A549 (cell line): Measurements from ENCODE around the gene ERBB2. TPM values are rescaled to one million over a fixed set of nuclear protein-coding genes. Genes with fewer than 3 reads are reported as not detected.

Source experiments
- ATAC-seq, 2 experiments: fragments of 200-7000 bp in 1 of 2; fragments of >200 bp in 1 of 2; cut with Nextera tagmentation in 1 of 2; cut with Tn5 transposase in 1 of 2; 3 replicates each; pipeline versions ENCODE4 v1.8.0 to v1.9.1; 2018 to 2020; ENCODE audit warnings: mild to moderate bottlenecking in 1 of 2, moderate library complexity in 1 of 2
- CTCF ChIA-PET: fragments of 300-600 bp; sonication (Branson Sonifier 250); formaldehyde crosslinking; extraction: SDS; loops from one replicate; lab custom pipeline; 2021; ENCODE audit warnings: antibody characterized with exemption, inconsistent platforms; lab: Yijun Ruan, JAX
- POLR2A ChIA-PET: fragments of 350-600 bp; formaldehyde crosslinking; extraction: SDS; loops from one replicate; lab custom pipeline; 2021; ENCODE audit warnings: antibody characterized with exemption, inconsistent platforms; lab: Yijun Ruan, JAX
- DNase-seq, 2 experiments: peaks; one replicate each; pipeline versions ENCODE4 v3.0.0 to v3.0.0-alpha.2; 2011 to 2016; ENCODE audit warnings: low read depth in 1 of 2, low spot score in 1 of 2
- FAIRE-seq: peaks from 2 replicates; lab custom pipeline; 2011; peaks lifted over from hg19 to GRCh38; lab: Jason Lieb, UNC
- H3K27ac ChIP-seq, 2 experiments: fragments of >200 bp; sonication (Bioruptor Twin); formaldehyde crosslinking; 3 replicates each; pipeline ENCODE4 v1.5.1; 2016 to 2017
- H3K4me1 ChIP-seq: fragments of >200 bp; sonication (Bioruptor Twin); formaldehyde crosslinking; 3 replicates; pipeline ENCODE4 v1.6.1; 2016
- H3K4me2 ChIP-seq: fragments of >200 bp; sonication (Bioruptor Twin); formaldehyde crosslinking; 3 replicates; pipeline ENCODE4 v1.6.1; 2016
- H3K4me3 ChIP-seq: fragments of >200 bp; sonication (Bioruptor Twin); formaldehyde crosslinking; 3 replicates; pipeline ENCODE4 v1.5.1; 2016
- H3K9me3 ChIP-seq: fragments of >200 bp; sonication (Bioruptor Twin); formaldehyde crosslinking; 3 replicates; pipeline ENCODE4 v1.6.1; 2016
- BCL3 ChIP-seq: fragments of >200 bp; sonication (Bioruptor Twin); formaldehyde crosslinking; IDR thresholded peaks from 3 replicates; pipeline ENCODE4 v1.6.1; 2016
- CBX2 ChIP-seq: fragments of 200-600 bp; sonication (generic); IDR thresholded peaks from 2 replicates; pipeline ENCODE4 v1.6.1; 2016; ENCODE audit warnings: low read depth, mild to moderate bottlenecking, borderline replicate concordance
- CEBPB ChIP-seq, 2 experiments: fragments of >200 bp in 1 of 2; sonication (Bioruptor Twin) in 1 of 2; formaldehyde crosslinking in 1 of 2; IDR thresholded peaks; 2 replicates each; pipeline ENCODE4 v1.6.1; 2012 to 2016
- CTCF ChIP-seq: fragments of >200 bp; sonication (Bioruptor Twin); formaldehyde crosslinking; IDR thresholded peaks from 3 replicates; pipeline ENCODE4 v1.5.1; 2016
- EHF ChIP-seq: fragments of 250-450 bp; sonication (Bioruptor Pico); IDR thresholded peaks from 2 replicates; pipeline ENCODE4 v1.5.0; 2020; ENCODE audit warnings: mild to moderate bottlenecking
- ESRRA ChIP-seq: fragments of 150-350 bp; IDR thresholded peaks from 2 replicates; pipeline ENCODE4 v1.6.1; 2014; ENCODE audit warnings: mild to moderate bottlenecking, low read length, borderline replicate concordance
- FOSB ChIP-seq: fragments of 250-450 bp; sonication (Bioruptor Pico); IDR thresholded peaks from 2 replicates; pipeline ENCODE4 v1.5.0; 2020; ENCODE audit warnings: mild to moderate bottlenecking, moderate library complexity
- FOXS1 ChIP-seq: fragments of 250-450 bp; sonication (Bioruptor Pico); IDR thresholded peaks from 2 replicates; pipeline ENCODE4 v1.5.0; 2020; ENCODE audit warnings: mild to moderate bottlenecking, moderate library complexity
- HES2 ChIP-seq: fragments of >200 bp; sonication (Bioruptor Twin); formaldehyde crosslinking; IDR thresholded peaks from 2 replicates; pipeline ENCODE4 v1.6.1; 2016
- JUN ChIP-seq, 2 experiments: fragments of >200 bp; sonication (Bioruptor Twin); formaldehyde crosslinking; IDR thresholded peaks; 2 replicates in 1 of 2; 3 replicates in 1 of 2; pipeline ENCODE4 v1.6.1; 2016 to 2017
- KDM5A ChIP-seq: fragments of 200-600 bp; sonication (generic); IDR thresholded peaks from 2 replicates; pipeline ENCODE4 v1.6.1; 2016; ENCODE audit warnings: antibody characterized with exemption, mild to moderate bottlenecking
- MAZ ChIP-seq: fragments of 150-350 bp; IDR thresholded peaks from 2 replicates; pipeline ENCODE4 v1.6.1; 2014; ENCODE audit warnings: antibody characterized with exemption, low read depth, low read length, borderline replicate concordance
- NFE2L2 ChIP-seq: fragments of 150-350 bp; conservative IDR thresholded peaks from 2 replicates; pipeline ENCODE4 v1.6.1; 2014; ENCODE audit warnings: low read length
- NPAS2 ChIP-seq: fragments of 250-450 bp; sonication (Bioruptor Pico); IDR thresholded peaks from 2 replicates; pipeline ENCODE4 v1.8.0; 2022; ENCODE audit warnings: mild to moderate bottlenecking, moderate library complexity, borderline replicate concordance
- PBX3 ChIP-seq: IDR thresholded peaks from 2 replicates; pipeline ENCODE4 v1.6.1; 2012
- RCOR1 ChIP-seq: fragments of 150-350 bp; IDR thresholded peaks from 2 replicates; pipeline ENCODE4 v1.6.1; 2014; ENCODE audit warnings: antibody characterized with exemption, low read length, low read depth
- TFCP2L1 ChIP-seq: fragments of 250-450 bp; sonication (Bioruptor Pico); IDR thresholded peaks from 2 replicates; pipeline ENCODE4 v1.5.0; 2021; ENCODE audit warnings: mild to moderate bottlenecking
- TP53 ChIP-seq: fragments of 250-450 bp; sonication (Bioruptor Pico); IDR thresholded peaks from 2 replicates; pipeline ENCODE4 v1.5.0; 2021; ENCODE audit warnings: mild to moderate bottlenecking, moderate library complexity
- WGBS: methylation state at CpG from one replicate; pipeline ENCODE4 v1.1.6; 2017; ENCODE audit errors: missing lambda C conversion rate; 5-methylcytosine and 5-hydroxymethylcytosine counted together
- polyA plus RNA-seq, 4 experiments: library from polyadenylated mRNA; depleted of rRNA in 3 of 4; stranded (reverse); fragments of >200 nt; fragmentation: RNase III in 1 of 4; extraction: RNeasy Plus Mini Kit Qiagen cat#74134 plus additional on column Dnase treatment in 1 of 4; gene quantifications; 2 replicates in 3 of 4; 3 replicates in 1 of 4; pipeline ENCODE4 v1.2.3, GENCODE V29; 2011 to 2017
- TF ChIP-seq, protein P1 (sequence below): fragments of 200-600 bp; sonication (generic); IDR thresholded peaks from 2 replicates; pipeline ENCODE4 v1.6.1; 2016; ENCODE audit warnings: antibody characterized with exemption, mild to moderate bottlenecking, moderate library complexity

The ERBB2 gene
- polyA plus RNA-seq, 2 of the 4 experiments (the other 2 are of a cell fraction), result 22.4 to 32.0 TPM

- ATAC-seq (0 out of 6 replicates have a peak, but pooled peaks of 1 of the 2 experiments have one; percentile 10), DNase-seq (no peak), FAIRE-seq (no peak)
- no peak overlapping the region for H3K4me2 ChIP-seq
- no peaks in the 10 kb centered on the region for H3K4me1 ChIP-seq
- POLR2A ChIA-PET, result no interaction called here
- no peaks in the 10 kb centered on the region for H3K9me3 ChIP-seq
- CTCF ChIA-PET, result interaction anchor here (0.7 to 4.2 kb wide), 7 partner anchors 9 to 94 kb away, joined by 3 to 46 read pairs (median 5); partner anchors contain the start of gene MIEN1
- WGBS, result 89% methylated on average over 11 of the region's 11 CpGs
- no peak overlapping the region for H3K27ac ChIP-seq
- H3K4me3 ChIP-seq, result no peak overlapping the region
- TF ChIP-seq TP53 (CRISPR knock-in tag), result no peak
- no peak for TF ChIP-seq JUN (IDR thresholded peaks at IDR 0.05)
- TF ChIP-seq MAZ, result no peak
- TF ChIP-seq CTCF, result no peak
- no peak for TF ChIP-seq CBX2
- no peak for TF ChIP-seq FOXS1 (CRISPR knock-in tag)
- no peak for TF ChIP-seq RCOR1
- no peak for TF ChIP-seq NFE2L2
- no peak for TF ChIP-seq TFCP2L1 (CRISPR knock-in tag)
- no peak for TF ChIP-seq NPAS2 (CRISPR knock-in tag)
- TF ChIP-seq EHF, result no peak
- no peak for TF ChIP-seq HES2
Measured at GRCh38 chr17:39716879-39717536, 17.1 kb downstream of the ERBB2 start.

DNA sequence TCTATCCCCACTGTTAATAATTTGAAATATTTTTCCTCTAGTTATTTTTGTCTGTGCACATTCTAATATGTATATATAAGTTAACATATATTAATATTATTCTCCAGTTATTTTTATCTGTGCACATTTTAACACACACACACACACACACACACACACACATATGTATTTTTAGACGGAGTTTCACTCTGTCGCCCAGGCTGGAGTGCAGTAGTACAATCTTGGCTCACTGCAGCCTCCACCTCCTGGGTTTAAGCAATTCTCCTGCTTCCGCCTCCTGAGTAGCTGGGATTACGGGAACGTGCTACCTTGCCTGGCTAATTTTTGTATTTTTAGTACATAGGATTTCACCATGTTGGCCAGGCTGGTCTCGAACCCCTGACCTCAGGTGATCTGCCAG lies 17.8 kb downstream of the ERBB2 start:
- no peak for ATAC-seq
- no peaks in the 10 kb centered on the region for H3K4me1 ChIP-seq
- no peak for DNase-seq
- no peak overlapping the region for H3K4me3 ChIP-seq
- H3K27ac ChIP-seq, result no peak overlapping the region
- POLR2A ChIA-PET, result no interaction called here
- CTCF ChIA-PET, result interaction anchor here (1.0 to 4.9 kb wide), 5 partner anchors 9 to 28 kb away, joined by 3 to 43 read pairs (median 5); partner anchors contain the start of genes ERBB2 and MIEN1
- TF ChIP-seq PBX3 (no peak), RCOR1 (no peak), BCL3 (no peak)
- no peak for FAIRE-seq
- H3K9me3 ChIP-seq, result no peaks in the 10 kb centered on the region
- WGBS, result 91% methylated on average over 6 of the region's 6 CpGs
- no peak overlapping the region for H3K4me2 ChIP-seq

- FAIRE-seq (no peak), ATAC-seq (0 out of 6 replicates have a peak, but pooled peaks of 1 of the 2 experiments have one; percentile 3), DNase-seq (no peak)
- no peak overlapping the region for H3K4me2 ChIP-seq
- no peak overlapping the region for H3K4me3 ChIP-seq
- WGBS, result 90% methylated on average over 7 of the region's 7 CpGs
- ChIA-PET CTCF (interaction anchor here (0.6 to 4.9 kb wide), 14 partner anchors 9 to 176 kb away, joined by 3 to 43 read pairs (median 5); partner anchors contain the start of genes ERBB2 and MIEN1), POLR2A (interaction anchor here (1.4 kb wide), 1 partner anchor 20 kb away, joined by 4 read pairs; the partner anchor contains the start of gene ERBB2)
- no peaks in the 10 kb centered on the region for H3K9me3 ChIP-seq
- no peak overlapping the region for H3K27ac ChIP-seq
- H3K4me1 ChIP-seq, result peaks cover 4% of the 10 kb centered on the region; the same call in 1 of the 3 replicates
- TF ChIP-seq ESRRA (no peak), CTCF (no peak), CEBPB (IDR thresholded peaks at IDR 0.05) (no peak), FOSB (CRISPR knock-in tag) (no peak), KDM5A (no peak)
- TF ChIP-seq, protein P1, sequence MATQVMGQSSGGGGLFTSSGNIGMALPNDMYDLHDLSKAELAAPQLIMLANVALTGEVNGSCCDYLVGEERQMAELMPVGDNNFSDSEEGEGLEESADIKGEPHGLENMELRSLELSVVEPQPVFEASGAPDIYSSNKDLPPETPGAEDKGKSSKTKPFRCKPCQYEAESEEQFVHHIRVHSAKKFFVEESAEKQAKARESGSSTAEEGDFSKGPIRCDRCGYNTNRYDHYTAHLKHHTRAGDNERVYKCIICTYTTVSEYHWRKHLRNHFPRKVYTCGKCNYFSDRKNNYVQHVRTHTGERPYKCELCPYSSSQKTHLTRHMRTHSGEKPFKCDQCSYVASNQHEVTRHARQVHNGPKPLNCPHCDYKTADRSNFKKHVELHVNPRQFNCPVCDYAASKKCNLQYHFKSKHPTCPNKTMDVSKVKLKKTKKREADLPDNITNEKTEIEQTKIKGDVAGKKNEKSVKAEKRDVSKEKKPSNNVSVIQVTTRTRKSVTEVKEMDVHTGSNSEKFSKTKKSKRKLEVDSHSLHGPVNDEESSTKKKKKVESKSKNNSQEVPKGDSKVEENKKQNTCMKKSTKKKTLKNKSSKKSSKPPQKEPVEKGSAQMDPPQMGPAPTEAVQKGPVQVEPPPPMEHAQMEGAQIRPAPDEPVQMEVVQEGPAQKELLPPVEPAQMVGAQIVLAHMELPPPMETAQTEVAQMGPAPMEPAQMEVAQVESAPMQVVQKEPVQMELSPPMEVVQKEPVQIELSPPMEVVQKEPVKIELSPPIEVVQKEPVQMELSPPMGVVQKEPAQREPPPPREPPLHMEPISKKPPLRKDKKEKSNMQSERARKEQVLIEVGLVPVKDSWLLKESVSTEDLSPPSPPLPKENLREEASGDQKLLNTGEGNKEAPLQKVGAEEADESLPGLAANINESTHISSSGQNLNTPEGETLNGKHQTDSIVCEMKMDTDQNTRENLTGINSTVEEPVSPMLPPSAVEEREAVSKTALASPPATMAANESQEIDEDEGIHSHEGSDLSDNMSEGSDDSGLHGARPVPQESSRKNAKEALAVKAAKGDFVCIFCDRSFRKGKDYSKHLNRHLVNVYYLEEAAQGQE, result no peak
Measured at GRCh38 chr17:39719563-39720355, 19.9 kb downstream of the ERBB2 start.
